Uterus (tissue), 2 donors: ENCODE measurements around the gene ABCA1.

Experiments used
- CTCF ChIP-seq, 4 experiments: fragments of 200-600 bp in 2 of 4; fragments of 450-650 bp in 2 of 4; sonication (generic) in 2 of 4; IDR thresholded peaks; one replicate each; pipeline ENCODE4 v1.5.1; 2016 to 2019; ENCODE audit warnings: antibody characterized with exemption in 4 of 4, mild to moderate bottlenecking in 2 of 4, moderate library complexity in 1 of 4
- POLR2A ChIP-seq, 2 donors: fragments of 450-650 bp; IDR thresholded peaks; one replicate each; pipeline ENCODE4 v1.6.1; 2016; ENCODE audit warnings: antibody characterized with exemption in 2 of 2, mild to moderate bottlenecking in 1 of 2, moderate library complexity in 1 of 2

- no peak for TF ChIP-seq CTCF (IDR thresholded peaks at IDR 0.05)
- TF ChIP-seq POLR2A (IDR thresholded peaks at IDR 0.05) = no peak
These were observed 161.9 kb downstream of the ABCA1 start for GRCh38 chr9:104766025-104766424.
